SKM-1 treated with dmso at 0.1 percent for 144 hours (cell line): ENCODE results near the gene EFNA1.
"Not testable (repeated sequence)": the region's sequence is repeated elsewhere in the genome, so short reads cannot be mapped to it uniquely, and the experiment has no call there.

Experiments
- DNase-seq: peaks from one replicate; lab custom pipeline; 2025; ENCODE audit not compliant: unreplicated experiment; lab: John Stamatoyannopoulos, UW

Gene EFNA1

DNA sequence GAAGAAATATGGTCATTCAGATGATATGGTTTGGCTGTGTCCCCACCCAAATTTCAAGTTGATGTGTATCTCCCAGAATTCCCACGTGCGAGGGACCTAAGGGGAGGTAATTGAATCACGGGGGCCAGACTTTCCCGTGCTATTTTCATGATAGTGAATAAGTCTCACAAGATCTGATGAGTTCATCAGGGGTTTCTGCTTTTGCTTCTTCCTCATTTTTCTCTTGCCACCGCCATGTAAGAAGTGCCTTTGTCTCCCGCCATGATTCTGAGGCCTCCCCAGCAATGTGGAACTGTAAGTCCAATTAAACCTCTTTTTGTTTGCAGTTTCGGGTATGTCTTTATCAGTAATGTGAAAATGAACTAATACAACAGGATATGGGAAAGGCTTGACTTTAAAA is 14.1 kb downstream of the EFNA1 start:
- DNase-seq, result no peak

DNA sequence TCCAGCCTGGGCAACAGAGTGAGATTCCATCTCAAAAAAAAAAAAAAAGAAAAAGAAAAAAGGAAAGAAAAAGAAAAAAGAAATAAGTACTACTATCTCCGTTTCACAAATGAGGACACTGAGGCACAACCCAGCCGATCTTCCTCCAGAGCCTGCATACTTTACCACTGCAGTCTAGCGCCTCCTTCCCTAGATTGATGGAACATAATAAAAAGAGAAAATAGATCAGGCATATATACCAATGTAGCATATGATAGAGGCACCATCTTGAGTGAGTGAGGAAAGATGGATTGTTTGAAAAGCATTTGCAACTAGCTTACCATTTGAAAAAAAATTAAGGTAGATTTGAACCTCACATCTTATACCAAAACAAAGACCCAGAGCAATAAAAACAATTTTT is 17.8 kb downstream of the EFNA1 start:
- DNase-seq, result no peak

DNA sequence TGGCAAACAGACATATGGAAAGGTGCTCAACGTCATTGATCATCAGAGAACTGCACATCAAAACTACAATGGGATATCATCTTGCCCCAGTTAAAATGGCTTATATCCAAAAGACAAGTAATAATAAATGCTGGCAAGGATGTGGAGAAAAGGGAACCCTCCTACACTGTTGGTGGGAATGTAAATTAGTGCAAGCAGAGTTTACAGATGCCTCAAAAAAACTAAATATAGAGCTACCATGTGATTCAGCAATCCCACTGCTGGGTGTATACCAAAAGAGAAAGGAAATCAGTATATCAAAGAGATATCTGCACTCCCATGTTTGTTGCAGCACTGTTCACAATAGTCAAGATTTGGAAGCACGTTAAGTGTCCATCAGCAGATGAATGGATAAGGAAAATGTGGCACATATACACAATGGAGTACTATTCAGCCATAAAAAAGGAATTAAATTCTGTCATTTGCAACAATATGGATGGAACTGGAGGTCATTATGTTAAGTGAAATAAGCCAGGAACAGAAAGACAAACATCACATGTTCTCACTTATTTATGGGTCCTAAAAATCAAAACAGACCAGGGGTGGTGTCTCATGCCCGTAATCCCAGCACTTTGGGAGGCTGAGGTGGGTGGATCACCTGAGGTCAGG is 28.4 kb downstream of the EFNA1 start:
- DNase-seq, result not testable (repeated sequence)

DNA sequence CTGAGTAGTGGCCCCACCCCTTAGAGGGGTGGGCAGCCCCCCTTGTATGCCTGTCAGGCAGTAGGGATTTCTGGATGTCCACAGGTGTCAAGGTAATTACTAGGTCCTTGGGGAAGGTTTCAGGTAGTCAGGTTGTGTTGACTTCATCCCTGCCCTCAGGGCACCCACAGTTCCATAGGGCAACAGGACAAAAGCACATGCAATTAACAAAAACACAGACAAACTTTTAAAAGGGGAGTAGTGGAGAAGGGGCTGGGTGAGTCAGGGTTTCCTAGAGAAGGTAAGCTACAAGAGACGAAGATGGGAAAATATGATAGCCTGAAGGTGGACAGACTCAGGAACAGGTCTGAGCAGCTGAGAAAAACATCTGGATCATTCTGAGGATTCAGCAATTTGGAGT is 31.3 kb downstream of the EFNA1 start:
- DNase-seq, result no peak

DNA sequence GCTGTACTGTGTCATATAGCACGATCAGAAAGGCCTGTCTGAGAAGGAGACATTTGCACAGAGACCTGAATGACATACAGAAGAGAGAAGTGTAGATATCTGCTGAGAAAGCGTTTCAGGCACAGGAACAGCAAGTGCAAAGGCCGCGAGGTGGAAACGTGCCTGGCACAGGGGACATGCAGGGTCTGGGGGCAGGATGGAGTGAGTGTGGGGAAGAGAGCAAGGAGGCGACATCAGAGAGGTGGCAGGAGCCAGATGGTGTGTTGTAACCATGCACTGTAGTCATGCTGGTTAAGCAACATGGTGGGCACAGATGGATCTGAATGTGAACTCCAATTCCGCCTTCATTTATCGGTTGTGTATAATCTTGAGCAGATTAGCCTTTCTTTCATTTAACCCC is 32.5 kb downstream of the EFNA1 start:
- DNase-seq, result no peak

DNA sequence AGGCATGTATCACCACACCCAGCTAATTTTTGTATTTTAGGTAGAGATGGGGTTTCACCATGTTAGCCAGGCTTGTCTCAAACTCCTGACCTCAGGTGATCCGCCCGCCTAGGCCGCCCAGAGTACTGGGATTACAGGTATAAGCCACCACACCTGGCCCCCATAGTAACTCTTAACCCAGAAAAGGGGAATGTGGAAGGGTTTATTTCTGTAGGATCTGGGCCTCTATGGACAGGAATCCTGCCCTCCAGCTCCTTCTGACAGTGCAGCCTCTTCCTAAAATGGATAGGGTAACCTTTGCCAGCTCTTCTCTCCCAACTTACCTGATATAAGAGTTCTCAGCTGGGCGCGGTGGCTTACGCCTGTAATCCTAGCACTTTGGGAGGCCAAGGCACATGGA is 35.0 kb downstream of the EFNA1 start:
- DNase-seq, result not testable (repeated sequence)

DNA sequence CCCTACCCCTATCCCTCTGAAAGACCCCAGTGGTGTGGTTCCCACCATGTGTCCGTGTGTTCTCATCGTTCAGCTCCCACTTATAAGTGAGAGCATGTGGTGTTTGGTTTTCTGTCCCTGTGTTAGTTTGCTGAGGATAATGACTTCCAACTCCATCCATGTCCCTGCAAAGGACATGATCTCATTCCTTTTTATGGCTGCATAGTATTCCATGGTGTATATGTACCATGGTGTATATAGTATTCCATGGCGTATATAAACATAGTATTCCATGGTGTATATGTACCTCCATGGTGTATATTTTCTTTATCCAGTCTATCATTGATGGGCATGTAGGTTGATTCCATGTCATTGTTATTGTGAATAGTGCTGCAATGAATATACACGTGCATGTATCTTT is 36.1 kb downstream of the EFNA1 start:
- not testable (repeated sequence) for DNase-seq

DNA sequence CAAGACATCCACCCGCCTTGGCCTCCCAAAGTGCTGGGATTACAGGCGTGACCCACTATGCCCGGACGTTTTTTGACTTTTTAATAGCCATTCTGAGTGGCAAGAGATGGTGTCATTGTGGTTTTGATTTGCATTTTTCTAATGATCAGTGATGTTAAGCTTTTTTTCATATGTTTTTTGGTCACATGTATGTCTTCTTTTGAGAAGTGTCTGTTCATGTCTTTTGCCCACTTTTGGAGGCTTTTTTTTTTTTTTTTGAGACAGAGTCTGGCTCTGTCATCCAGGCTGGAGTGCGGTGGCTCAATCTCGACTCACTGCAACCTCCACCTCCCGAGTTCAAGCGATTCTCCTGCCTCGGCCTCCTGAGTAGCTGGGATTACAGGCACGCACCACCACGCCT is 36.9 kb downstream of the EFNA1 start:
- not testable (repeated sequence) for DNase-seq

DNA sequence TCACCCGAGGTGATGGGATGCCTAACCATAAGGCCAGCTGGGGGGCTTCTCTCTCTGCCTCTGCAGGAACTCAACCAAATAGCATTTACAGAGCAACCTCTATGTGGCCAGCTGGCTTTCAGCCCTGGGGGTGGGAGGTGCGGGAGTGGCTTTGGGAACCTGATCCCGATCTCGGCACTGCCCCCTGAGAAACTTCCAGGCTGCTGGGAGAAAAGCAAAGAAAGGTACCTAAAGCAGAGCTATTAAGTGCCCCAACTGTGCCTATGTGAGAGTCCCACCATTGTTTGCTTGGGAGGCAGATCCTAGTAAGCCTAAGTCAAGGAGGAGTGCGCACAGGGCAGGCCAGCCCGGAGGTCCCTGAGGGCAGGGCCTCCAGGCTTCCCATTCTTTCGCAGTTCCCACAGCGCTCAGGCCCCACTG is 38.4 kb downstream of the EFNA1 start:
- DNase-seq, result no peak

DNA sequence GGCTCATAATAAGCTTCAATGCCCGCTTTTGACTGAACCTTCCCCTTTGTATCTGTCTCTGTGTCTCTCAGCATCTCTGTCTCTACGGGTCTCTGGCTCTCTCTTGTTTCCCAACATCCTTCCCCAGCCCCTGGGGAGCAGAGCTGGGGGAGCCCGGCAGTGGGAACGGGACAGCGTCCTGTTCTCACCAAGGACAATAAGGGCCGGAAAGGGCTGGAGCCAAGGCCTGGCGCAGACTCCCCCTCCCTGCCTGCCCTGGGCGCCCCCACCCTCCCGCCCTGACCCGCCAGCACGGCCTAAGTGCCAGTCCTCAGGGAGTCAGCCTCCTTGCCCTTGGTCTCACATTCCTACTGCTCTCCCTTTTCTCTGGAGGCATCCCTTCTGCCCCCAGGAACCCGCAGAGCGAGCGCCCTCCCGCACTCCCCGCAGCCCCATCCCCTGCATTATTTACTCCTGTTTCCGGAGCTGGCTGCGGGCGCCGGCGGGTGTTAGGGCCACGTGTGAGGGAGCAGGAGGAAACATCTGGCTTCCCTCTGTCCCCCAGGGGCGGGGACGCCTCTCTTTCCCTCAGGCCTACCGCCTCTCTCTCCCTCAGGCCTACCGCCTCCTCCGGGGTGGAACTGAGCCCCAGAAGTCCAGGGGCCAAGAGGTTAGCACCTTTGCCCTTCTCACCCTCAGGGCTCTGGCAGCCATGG is 38.9 kb downstream of the EFNA1 start:
- no peak for DNase-seq

DNA sequence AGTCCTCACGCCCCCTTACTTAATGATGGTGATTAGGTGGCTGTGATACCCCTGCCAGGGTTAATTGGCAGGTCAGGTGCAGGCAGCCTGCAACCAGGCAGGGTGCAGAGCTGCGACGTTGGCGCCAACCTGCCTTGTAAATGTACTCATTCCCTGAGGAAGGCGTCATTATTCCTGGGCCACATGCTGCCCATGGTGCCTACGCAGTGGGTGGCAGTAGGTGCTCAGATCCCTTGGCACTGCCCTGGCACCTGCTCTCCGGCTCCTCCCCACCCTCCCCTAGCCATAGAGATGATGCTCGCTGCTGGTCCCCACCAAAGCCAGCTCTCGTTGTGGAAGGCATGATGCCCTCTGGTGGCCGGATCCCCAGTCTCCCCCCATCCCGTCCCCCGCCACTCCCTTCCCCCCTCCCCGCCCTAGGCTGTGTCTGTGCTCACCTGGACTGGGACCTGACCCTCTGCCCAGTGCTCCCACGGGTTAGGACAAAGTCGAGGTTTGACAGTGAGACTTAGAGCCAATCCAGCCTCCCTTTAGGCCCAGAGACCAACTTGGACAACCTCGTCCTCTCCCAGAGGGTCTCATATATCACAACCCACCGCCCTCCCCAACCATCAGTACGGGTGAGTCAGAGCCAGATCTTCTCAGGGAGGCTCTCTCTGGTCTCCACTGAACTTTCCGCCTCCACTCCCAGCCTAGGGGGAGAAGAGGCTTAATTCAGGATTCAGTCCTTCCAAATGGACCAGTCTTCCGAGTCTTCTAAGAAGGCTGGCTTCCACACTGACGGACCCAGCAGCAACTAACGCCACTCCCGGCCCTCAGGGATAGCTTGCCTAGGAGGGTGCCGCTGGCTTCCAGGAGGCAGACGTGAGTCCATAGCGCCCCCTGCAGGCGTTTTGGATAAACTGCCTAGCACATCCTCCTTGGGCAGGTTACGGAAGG is 39.8 kb downstream of the EFNA1 start:
- DNase-seq, result peak; percentile 88

DNA sequence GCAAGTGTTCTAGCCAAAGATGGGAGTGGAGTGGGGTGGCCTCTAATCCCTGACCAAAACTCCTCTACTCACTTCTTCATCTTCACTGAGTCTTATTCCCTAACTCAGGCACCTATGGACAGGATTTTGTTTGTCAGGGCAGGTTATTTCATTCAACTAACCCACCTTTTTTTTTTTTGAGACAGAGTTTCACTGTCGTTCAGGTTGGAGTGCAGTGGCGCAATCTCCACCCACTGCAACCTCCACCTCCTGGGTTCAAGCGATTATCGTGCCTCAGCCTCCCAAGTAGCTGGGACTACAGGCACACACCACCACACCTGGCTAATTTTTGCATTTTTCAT is 40.4 kb downstream of the EFNA1 start:
- not testable (repeated sequence) for DNase-seq

DNA sequence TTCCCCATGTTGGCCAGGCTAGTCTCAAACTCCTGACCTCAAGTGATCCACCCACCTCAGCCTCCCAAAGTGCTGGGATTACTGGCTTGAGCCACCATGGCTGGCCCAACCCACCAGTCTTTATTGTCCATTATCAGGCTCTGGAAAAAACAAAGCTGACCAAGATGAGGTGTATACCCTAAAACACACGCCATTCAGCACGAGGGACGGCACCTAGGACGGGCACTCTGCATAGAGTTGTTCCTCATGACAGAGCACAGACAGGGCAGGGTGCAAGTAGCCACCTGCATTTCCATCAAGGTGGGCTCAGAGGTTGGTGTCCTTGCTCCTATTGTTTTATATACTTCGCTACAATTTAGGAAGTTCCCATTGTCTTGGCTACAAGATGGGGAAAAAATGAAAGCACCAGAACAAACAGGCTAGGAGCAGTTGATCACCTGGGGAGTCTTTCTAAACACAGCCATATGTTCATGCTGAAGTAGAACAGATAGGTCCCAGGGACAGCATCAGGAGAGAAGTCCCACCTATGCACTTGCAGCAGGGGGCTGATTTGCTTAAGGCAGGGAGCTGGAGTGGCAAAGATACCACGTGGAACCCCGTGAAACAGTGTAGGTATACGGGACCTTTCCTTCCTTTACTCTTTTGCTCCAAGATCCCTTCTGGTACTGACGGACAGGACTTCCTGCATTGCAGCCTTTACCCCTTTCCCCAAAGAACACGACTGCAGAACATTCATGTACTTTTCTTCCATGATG is 41.0 kb downstream of the EFNA1 start:
- DNase-seq, result no peak

DNA sequence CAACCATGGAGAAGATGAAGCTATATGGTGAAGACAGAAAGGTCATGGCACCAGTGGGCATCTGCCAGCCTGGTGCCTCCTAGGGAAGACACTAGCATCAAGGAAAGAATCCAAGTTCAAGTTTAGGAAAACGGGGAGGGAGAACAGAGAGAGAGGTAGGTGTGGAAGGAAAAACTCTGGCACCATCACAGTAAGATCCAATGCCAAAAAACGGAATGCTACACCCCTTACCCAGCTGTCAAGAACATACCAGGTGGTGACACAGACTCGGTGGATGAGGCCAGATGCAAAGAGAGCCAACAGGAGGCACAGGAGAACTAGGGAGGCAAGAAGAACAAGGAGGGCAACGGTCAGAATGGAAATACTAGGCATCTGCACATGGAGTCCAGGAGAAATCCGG is 41.9 kb downstream of the EFNA1 start:
- DNase-seq, result no peak

DNA sequence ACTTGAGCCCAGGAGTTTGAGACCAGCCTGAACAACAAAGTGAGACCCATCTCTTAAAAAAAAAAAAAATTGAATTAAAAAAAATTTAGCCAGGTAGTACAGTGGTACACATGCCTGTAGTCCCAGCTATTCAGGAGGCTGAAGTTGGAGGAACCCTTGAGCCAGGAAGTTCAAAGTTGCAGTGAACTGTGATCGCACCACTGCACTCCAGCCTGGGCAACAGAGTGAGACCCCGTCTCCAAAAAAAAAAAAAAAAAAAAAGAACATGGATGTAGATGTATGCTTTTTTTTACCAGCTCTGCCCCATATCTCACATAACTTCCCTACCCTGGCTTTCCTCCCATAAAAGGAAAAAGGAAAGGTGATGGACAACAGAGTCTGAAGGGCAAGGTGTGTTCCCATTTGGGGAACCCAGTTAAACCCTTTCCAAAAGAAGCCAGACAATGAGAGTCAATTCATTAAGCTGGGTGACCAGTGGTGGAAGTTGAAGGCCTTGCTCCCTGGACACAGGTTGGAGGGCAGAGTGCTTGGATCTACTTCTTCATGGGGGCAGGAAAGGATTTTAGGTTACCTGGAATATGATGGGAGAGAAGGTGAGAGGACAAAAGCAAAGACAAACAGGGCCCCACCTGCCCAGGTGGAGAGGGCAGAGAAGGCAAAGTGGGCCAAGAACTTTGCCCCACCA is 42.6 kb downstream of the EFNA1 start:
- DNase-seq, result no peak

DNA sequence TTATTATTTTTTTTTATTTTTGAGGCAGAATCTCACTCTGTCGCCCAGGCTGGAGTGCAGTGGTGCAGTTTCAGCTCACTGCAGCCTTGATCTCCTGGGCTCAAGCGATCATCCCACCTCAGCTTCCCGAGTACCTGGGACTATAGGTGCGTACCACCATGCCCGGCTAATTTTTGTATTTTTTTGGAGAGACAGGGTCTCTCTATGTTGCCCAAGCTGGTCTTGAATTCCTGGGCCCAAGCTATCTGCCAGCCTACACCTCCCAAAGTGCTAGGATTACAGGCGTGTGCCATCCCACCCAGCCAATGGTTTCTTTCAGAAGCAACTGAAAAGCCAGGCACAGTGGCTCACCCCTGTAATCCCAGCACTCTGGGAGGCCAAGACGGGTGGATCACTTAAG is 43.1 kb downstream of the EFNA1 start:
- DNase-seq, result no peak

DNA sequence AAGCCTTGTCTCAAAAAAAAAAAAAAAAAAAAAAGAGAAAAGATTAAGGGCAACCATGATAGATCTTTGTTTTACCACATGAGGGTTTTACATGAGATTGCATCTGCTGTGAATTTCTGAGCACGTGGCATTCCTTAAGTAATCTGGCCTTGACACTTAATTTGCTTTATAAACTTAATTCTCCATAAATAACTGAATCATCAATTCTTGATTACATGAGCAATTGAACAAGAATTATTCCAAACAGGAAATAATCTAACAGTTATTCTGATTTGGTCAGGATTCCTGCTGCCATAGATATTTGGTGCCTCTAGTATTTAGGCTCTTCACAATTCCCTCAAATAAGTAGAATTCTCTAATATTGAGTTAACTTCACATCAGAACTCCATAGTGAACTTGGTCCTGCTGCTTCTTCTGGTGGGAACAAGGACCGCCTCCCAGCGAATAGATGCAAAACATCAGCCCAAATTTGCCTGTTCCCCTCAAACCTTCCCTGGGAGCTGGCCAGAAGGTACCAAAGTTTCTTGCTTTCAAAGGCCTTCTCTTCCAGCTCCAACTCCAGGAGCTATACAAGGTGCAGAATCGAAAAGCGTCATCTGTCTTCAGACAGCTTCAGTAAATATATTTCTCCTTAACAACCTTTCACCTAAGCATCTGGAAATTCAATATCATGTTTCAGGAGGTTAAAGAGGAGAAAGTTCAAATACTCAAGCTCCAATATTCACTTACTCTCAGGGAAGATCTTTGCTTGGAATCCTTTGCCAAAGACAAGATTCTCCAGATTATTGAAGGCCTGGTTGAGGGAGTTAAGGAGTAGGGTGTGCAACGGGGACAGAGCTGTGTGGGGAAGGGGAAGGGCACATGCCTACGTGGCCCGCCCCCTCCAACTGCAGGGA is 44.4 kb downstream of the EFNA1 start:
- no peak for DNase-seq

DNA sequence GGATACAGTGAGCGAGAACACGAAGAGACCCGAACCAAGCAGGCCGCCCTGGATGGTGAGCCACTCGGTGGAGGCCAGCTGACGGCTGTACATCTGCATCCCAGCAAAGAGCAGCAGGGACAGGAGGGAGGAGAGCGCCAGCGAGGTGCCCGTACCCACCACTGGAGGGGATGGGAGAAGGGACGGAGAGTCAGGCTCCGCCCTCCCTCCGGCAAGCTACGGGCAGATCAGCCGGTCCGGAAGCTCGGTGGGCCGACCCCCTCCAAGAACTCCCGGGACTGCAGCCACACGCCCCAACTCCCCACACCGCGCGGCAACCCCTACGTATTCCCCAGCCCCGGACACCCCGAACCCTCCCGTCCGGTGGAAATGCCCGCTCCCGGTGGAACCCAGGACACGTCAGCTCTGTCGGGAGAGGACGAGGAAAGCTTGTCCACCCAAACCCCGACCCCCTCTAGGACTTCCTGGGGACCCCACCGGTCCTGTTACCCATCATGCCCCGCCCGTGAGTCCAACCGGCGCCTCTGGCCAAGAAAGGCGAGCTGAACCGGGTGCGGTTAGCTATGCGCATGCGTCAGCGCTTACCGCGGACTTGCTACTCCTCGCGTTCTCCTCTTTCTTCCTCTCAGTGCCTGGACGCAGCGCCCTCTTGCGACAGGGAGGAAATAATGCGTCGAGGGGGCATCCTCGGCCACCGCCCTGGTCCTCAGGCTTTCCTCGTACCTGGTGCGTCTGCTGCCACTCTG is 45.2 kb downstream of the EFNA1 start, which contains the start of gene KRTCAP2:
KRTCAP2 (minus strand) TSS at position 573 of the 746 bp plus-strand sequence; CDS start at position 493, 80 bp downstream.
- DNase-seq, result peak; percentile 99
